CD1c-positive myeloid dendritic cell (primary cell): Measurements from ENCODE around the gene ARPC1B.
A peak's percentile ranks its signal among the peaks of the same experiment; 100 is the strongest.
"Not testable (repeated sequence)": the region's sequence is repeated elsewhere in the genome, so short reads cannot be mapped to it uniquely, and the experiment has no call there.

Source experiments
- DNase-seq: peaks from one replicate; pipeline ENCODE4 v3.0.0-alpha.2; 2016; ENCODE audit errors: extremely low spot score

Gene ARPC1B

GRCh38 chr7:99409806-99410205 is 35.3 kb downstream of the ARPC1B start:
- peak; percentile 13 for DNase-seq

GRCh38 chr7:99410635-99411034 is 36.1 kb downstream of the ARPC1B start:
- DNase-seq = no peak

GRCh38 chr7:99415513-99416127 is 41.1 kb downstream of the ARPC1B start:
- DNase-seq = peak; percentile 18

GRCh38 chr7:99418260-99418659 is 43.7 kb downstream of the ARPC1B start:
- no peak for DNase-seq

GRCh38 chr7:99419323-99420021 is 44.9 kb downstream of the ARPC1B start:
- DNase-seq = no peak

- DNase-seq = no peak
Observed at GRCh38 chr7:99420213-99420612, 45.7 kb downstream of the ARPC1B start.

GRCh38 chr7:99420986-99421385 is 46.5 kb downstream of the ARPC1B start:
- no peak for DNase-seq

GRCh38 chr7:99422186-99422585 is 47.7 kb downstream of the ARPC1B start:
- no peak for DNase-seq

GRCh38 chr7:99422625-99423024 is 48.1 kb downstream of the ARPC1B start:
- DNase-seq = no peak

- DNase-seq = no peak
Observed at GRCh38 chr7:99424932-99425730, 50.6 kb downstream of the ARPC1B start.

- DNase-seq = no peak
Observed at GRCh38 chr7:99428972-99429566, 54.5 kb downstream of the ARPC1B start.

- DNase-seq = no peak
Observed at GRCh38 chr7:99429756-99430155, 55.2 kb downstream of the ARPC1B start.

GRCh38 chr7:99431756-99432540 is 57.4 kb downstream of the ARPC1B start:
- DNase-seq = not testable (repeated sequence)

- DNase-seq = no peak
Observed at GRCh38 chr7:99433158-99433557, 58.6 kb downstream of the ARPC1B start.

GRCh38 chr7:99437946-99438572 is 63.5 kb downstream of the ARPC1B start:
- no peak for DNase-seq

GRCh38 chr7:99438573-99439480 is 64.3 kb downstream of the ARPC1B start, which contains the start of the genes CPSF4 and PTCD1:
TSS of gene CPSF4 (plus strand) at chr7:99438943. CDS start at chr7:99439083, 140 bp downstream.
TSS of gene PTCD1 (minus strand) at chr7:99438798. CDS start at chr7:99435242, 3,556 bp downstream.
- peak; percentile 97 for DNase-seq

GRCh38 chr7:99440195-99440594 is 65.7 kb downstream of the ARPC1B start:
- no peak for DNase-seq
